Sigmoid colon (tissue), 4 donors: ENCODE results near the gene TDRD7.

Experiments used
- EP300 ChIP-seq, 4 donors: sonication (generic); formaldehyde crosslinking; IDR thresholded peaks; one replicate each; pipeline ENCODE4 v1.6.1; 2017; ENCODE audit warnings: antibody characterized with exemption in 4 of 4
- TF ChIP-seq, protein P1 (sequence below), 4 experiments: fragments of 450-650 bp in 3 of 4; fragments of 200-600 bp in 1 of 4; IDR thresholded peaks; one replicate each; pipeline ENCODE4 v1.5.1; 2016 to 2019; ENCODE audit warnings: antibody characterized with exemption in 4 of 4, mild to moderate bottlenecking in 3 of 4, moderate library complexity in 2 of 4

DNA sequence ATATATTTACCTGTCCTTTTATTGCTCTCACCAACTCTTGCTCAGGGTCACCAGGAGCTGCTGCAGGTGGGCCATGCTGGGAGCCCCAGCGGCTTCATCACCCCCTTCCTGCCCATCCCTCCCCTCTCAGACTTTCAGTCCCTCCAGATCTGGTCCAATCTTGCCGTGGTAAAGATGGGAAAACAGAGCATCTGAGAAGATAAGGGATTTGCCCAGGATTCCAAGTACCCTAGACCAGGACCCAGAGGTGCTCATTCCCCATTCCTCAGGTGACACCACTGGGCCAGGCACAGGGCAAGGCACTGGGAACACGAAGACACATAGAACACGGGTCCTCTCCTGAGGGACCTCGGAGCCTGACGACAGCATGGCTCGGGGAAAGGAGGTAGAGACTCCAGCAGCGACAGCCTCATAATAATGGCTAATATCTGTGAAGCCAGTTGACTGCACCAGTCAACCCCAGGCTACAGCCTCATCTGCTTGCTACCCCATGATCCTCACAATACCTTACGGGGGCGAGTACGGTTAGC is 107.6 kb downstream of the TDRD7 start:
- TF ChIP-seq, protein P1, sequence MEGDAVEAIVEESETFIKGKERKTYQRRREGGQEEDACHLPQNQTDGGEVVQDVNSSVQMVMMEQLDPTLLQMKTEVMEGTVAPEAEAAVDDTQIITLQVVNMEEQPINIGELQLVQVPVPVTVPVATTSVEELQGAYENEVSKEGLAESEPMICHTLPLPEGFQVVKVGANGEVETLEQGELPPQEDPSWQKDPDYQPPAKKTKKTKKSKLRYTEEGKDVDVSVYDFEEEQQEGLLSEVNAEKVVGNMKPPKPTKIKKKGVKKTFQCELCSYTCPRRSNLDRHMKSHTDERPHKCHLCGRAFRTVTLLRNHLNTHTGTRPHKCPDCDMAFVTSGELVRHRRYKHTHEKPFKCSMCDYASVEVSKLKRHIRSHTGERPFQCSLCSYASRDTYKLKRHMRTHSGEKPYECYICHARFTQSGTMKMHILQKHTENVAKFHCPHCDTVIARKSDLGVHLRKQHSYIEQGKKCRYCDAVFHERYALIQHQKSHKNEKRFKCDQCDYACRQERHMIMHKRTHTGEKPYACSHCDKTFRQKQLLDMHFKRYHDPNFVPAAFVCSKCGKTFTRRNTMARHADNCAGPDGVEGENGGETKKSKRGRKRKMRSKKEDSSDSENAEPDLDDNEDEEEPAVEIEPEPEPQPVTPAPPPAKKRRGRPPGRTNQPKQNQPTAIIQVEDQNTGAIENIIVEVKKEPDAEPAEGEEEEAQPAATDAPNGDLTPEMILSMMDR (IDR thresholded peaks at IDR 0.05): no peak
- TF ChIP-seq EP300 (IDR thresholded peaks at IDR 0.05): no peak
